Erythroblast (primary cell): ENCODE results near the gene KIF9.

Experiments
- GATA1 ChIP-seq: IDR thresholded peaks from 2 replicates; pipeline ENCODE4 v1.6.1; 2011; ENCODE audit warnings: low read depth, mild to moderate bottlenecking, control low read depth, low read length, moderate library complexity
- POLR2A ChIP-seq: IDR thresholded peaks from 2 replicates; pipeline ENCODE4 v1.6.1; 2011; ENCODE audit warnings: mild to moderate bottlenecking, low read length

DNA sequence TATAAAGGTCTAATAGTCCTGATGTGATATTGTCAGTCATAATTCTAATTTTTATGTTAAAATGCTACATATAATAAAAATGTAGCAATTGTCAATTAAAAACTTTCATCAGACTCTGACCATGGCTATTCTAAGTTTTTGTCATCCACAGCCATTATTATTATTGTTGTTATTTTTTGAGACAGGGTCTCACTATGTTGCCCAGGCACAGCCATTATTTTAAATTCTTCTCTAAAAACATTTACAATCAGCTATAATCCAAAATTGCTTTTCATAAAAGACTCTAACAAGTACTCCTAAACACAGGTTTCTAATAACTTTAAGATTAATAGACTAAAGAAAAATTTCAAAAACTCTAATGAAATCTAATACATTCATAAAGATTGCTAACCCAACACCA lies 77.7 kb downstream of the KIF9 start:
- TF ChIP-seq POLR2A (no peak), GATA1 (no peak)
